Testis (tissue), 2 donors: ENCODE data around the gene TKFC.

ENCODE experiments used
- CTCF ChIP-seq, 3 experiments: fragments of 450-650 bp in 2 of 3; fragments of 200-600 bp in 1 of 3; sonication (generic) in 1 of 3; IDR thresholded peaks; one replicate each; pipeline ENCODE4 v1.5.1; 2016 to 2019; ENCODE audit warnings: antibody characterized with exemption in 3 of 3, mild to moderate bottlenecking in 2 of 3, moderate library complexity in 1 of 3
- POLR2A ChIP-seq: fragments of 450-650 bp; IDR thresholded peaks from one replicate; pipeline ENCODE4 v1.6.1; 2017; ENCODE audit warnings: antibody characterized with exemption, mild to moderate bottlenecking, moderate library complexity

GRCh38 chr11:61341706-61342105, 8.7 kb downstream of the TKFC start:
- TF ChIP-seq CTCF (IDR thresholded peaks at IDR 0.05) (no peak), POLR2A (no peak)
